Dendritic cell treated with granulocyte-macrophage colony-stimulating factor and Interleukin-4, amounts not matched to agents 40 ng/mL and 50 ng/mL, for 4 days (primary cell): ENCODE data around the gene MYH13.
"Not testable (repeated sequence)": the region's sequence is repeated elsewhere in the genome, so short reads cannot be mapped to it uniquely, and the experiment has no call there.

Experiments used
- H3K27ac Mint-ChIP-seq: one replicate; pipeline ENCODE4 v1.8.0; 2022; ENCODE audit warnings: mild to moderate bottlenecking, mixed read lengths
- H3K27me3 Mint-ChIP-seq: one replicate; pipeline ENCODE4 v1.8.0; 2022; ENCODE audit warnings: mild to moderate bottlenecking, mixed read lengths
- H3K36me3 Mint-ChIP-seq: one replicate; pipeline ENCODE4 v1.8.0; 2022; ENCODE audit warnings: low read depth, mixed read lengths
- H3K4me1 Mint-ChIP-seq: one replicate; pipeline ENCODE4 v1.8.0; 2022; ENCODE audit warnings: low read depth, mixed read lengths
- H3K4me3 Mint-ChIP-seq: one replicate; pipeline ENCODE4 v1.8.0; 2022; ENCODE audit warnings: mild to moderate bottlenecking, moderate library complexity, mixed read lengths
- H3K9me3 Mint-ChIP-seq: one replicate; pipeline ENCODE4 v1.8.0; 2022; ENCODE audit warnings: mixed read lengths
- intact Hi-C: fragments of 100-400 bp; cut with micrococcal nuclease; formaldehyde crosslinking; loops from one replicate; pipeline ENCODE4 v1.15.0; 2022

MYH13 gene

DNA sequence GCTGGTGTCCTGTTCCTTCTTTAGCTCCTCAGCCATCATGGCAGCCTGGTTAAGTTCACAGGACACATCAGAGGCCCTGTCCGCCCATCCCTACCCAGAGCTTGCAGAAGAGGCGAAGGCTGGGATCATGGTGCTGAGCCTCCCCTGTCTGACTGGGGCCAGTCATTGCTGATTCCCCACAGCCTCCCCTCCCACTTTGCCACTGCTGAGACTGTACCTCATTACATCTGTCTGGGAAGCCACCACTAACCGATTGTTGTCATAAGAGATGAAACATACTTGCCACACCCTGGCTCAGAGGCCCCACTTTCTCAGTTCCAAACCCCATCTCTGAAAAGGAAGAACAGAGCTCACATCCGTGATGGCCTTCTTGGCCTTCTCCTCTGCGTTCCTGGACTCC, 66.2 kb downstream of the MYH13 start:
- Mint-ChIP-seq H3K4me3 (no peak overlapping the region), H3K36me3 (no peaks in the 10 kb centered on the region), H3K27me3 (peaks cover 12% of the 10 kb centered on the region), H3K27ac (no peak overlapping the region), H3K9me3 (no peaks in the 10 kb centered on the region), H3K4me1 (no peaks in the 10 kb centered on the region)
- intact Hi-C loops, result no loop called here

DNA sequence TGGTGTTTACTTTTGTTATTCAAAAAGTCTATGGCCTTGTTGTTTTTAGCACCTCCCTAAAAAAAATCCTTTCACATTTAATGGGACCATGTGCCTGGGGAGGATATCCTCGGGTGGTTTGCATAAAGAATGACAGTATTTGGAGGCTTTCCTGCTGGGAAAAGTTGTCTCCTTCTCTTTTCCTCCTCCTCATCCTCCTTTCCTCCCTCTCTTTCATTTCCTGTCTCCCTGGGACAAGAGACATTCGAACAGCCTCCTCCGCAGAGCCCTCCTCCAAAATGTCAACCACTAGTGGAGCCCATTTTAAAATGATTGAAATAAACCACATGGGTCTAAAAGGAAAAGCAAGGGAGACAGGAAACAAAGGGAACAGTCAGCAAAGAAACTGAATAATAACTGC, 67.4 kb downstream of the MYH13 start:
- intact Hi-C loops, result no loop called here
- Mint-ChIP-seq H3K9me3 (no peaks in the 10 kb centered on the region), H3K36me3 (no peaks in the 10 kb centered on the region), H3K4me3 (no peak overlapping the region), H3K4me1 (no peaks in the 10 kb centered on the region), H3K27me3 (peaks cover 11% of the 10 kb centered on the region), H3K27ac (no peak overlapping the region)

DNA sequence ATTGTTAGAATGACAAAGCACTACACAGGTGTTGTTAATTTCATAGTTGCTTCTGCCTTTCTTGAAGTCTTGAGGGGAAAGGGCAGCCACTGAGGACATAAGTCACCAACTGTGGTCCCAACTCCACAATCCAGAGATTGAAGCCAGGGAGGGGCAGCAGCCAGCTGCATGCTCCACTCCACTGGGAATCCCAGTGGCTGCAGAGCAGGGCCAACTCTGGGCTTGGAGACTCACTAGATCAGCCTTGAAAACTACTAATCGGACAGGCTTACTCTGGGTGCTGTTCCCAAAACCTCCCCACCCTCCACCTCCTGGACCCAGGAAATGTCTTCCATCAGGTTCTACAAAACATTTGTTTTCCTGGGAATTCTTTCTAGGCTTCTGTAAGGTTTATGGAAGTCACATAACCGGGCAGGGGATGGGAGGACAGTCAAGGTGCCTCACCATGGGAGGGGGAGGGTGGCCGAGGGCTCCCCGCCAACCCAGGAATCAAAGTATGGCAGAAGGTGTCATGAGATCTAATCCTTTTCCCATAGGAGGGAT, 68.0 kb downstream of the MYH13 start:
- H3K27me3 Mint-ChIP-seq, result peaks cover 11% of the 10 kb centered on the region
- H3K36me3 Mint-ChIP-seq, result no peaks in the 10 kb centered on the region
- no peaks in the 10 kb centered on the region for H3K9me3 Mint-ChIP-seq
- no peak overlapping the region for H3K4me3 Mint-ChIP-seq
- H3K4me1 Mint-ChIP-seq, result no peaks in the 10 kb centered on the region
- intact Hi-C loops, result no loop called here
- H3K27ac Mint-ChIP-seq, result no peak overlapping the region

DNA sequence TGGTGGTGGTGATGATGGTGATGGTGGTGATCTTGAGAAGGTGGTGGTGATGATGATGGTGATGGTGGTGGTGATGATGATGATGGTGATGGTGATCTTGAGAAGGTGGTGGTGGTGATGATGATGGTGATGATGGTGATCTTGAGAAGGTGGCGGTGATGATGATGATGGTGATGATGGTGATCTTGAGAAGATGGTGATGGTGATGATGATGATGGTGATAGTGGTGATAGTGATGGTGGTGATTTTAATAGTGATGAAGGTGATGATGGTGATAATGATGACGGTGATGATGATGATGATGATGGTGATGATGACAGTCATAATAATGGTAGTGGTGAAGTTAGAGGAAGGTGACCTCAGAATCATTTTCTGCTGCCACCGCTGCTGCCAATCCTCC, 75.1 kb downstream of the MYH13 start:
- no peak overlapping the region for H3K4me3 Mint-ChIP-seq
- intact Hi-C loops, result no loop called here
- no peak overlapping the region for H3K27ac Mint-ChIP-seq
- peaks cover 2% of the 10 kb centered on the region for H3K4me1 Mint-ChIP-seq
- no peaks in the 10 kb centered on the region for H3K36me3 Mint-ChIP-seq
- H3K27me3 Mint-ChIP-seq, result peaks cover 7% of the 10 kb centered on the region
- H3K9me3 Mint-ChIP-seq, result no peaks in the 10 kb centered on the region

DNA sequence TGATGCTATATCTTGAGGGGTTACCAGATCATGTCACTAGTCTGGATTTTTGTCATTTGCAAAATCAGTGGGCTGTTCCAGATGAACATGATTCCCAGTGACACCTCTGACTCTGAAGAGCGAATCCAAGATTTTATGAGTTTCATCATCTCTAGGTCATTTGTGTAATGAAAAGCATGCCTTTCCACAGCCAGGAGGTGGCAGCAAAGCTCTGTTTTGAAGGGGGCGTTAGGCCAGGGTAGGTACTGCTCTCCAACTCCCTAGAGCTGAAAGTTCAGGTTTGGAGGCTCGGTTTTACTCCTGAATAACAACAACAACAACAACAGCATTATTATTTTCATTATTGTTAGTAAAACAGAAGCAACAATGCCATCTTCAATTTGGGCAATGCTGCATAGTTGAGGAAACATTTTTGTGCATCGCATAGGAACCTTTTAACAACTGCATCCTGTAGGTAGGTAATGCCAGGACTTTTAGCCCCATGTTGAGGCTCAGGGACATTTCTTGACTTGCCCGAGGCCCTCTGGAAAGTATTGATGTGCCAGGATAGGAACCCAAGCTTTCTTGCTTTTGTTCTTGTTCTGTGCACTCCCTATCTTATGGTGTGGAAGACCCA, 77.0 kb downstream of the MYH13 start:
- Mint-ChIP-seq H3K27me3 (peaks cover 13% of the 10 kb centered on the region), H3K36me3 (no peaks in the 10 kb centered on the region), H3K4me3 (no peak overlapping the region), H3K27ac (no peak overlapping the region), H3K9me3 (no peaks in the 10 kb centered on the region), H3K4me1 (peaks cover 12% of the 10 kb centered on the region)
- intact Hi-C loops, result loop anchor here (2.0 kb wide), 2 partner anchors 53 to 319 kb away; no protein-coding TSS in a partner anchor

DNA sequence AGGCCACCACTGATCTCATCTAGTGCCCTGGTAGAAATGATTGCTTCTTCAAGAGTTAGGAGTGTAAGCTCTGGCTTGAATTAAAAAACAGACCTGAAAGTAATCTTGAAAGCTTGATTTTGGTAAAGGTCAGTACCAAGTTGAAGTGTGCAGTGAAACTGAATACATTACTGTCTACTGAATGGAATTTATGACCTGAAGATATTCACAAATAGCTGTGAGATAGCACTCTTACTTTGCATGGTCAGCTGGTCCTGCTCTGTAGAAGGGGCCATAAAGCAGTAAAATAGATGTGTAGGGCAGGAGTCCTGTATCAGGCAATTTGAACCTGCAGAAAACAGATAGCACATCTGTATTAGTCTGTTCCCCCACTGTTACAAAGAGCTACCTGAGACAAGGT, 78.6 kb downstream of the MYH13 start:
- intact Hi-C loops, result loop anchor here (2.0 kb wide), 2 partner anchors 55 to 321 kb away; no protein-coding TSS in a partner anchor
- peaks cover 12% of the 10 kb centered on the region for H3K4me1 Mint-ChIP-seq
- H3K27me3 Mint-ChIP-seq, result peaks cover 27% of the 10 kb centered on the region
- no peaks in the 10 kb centered on the region for H3K9me3 Mint-ChIP-seq
- no peaks in the 10 kb centered on the region for H3K36me3 Mint-ChIP-seq
- no peak overlapping the region for H3K27ac Mint-ChIP-seq
- H3K4me3 Mint-ChIP-seq, result no peak overlapping the region

DNA sequence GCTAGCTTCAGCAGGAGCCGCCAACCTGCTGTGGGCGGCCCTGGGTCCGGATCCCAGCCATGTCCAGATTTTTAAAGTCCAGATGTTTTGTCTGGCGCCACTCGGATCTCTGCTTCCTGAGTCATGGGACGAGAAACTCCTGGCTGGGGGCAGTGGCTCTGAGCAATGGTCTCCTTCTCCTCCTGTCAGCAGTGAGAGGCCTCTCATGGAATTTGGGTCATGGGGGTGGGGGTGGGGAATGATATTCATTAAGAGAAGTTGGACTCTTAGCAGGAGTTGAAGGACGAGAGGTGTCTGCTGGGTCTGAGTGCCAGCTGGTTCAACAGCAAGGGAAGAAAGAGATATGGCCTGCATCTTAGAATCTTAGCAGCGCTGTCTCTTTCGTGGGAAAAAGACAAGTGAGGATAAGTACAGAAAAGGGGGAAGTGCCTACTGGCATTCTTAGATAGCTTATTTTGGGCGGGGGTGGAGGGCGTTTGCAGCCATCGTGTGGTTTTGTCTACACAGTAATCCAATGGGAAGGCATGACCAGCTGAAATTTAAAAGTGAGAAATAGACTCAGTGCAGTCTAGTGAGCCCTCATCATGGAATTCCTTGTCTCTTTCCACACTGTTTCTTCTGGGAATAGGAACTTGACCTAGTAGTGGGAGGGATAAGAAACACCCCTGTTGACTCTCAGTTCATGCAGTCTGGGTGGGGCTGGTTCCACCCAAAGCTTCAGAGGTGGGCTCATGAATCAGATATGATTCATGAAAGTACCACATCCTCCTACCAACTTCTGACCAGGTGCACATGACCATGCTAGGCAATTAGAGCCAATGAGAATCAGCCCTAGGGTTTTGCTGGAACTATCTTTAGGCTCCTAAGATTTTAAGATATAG, 80.5 kb downstream of the MYH13 start:
- Mint-ChIP-seq H3K36me3 (no peaks in the 10 kb centered on the region), H3K4me3 (no peak overlapping the region), H3K27me3 (peaks cover 41% of the 10 kb centered on the region), H3K4me1 (peaks cover 12% of the 10 kb centered on the region), H3K27ac (no peak overlapping the region), H3K9me3 (no peaks in the 10 kb centered on the region)
- intact Hi-C loops, result no loop called here

DNA sequence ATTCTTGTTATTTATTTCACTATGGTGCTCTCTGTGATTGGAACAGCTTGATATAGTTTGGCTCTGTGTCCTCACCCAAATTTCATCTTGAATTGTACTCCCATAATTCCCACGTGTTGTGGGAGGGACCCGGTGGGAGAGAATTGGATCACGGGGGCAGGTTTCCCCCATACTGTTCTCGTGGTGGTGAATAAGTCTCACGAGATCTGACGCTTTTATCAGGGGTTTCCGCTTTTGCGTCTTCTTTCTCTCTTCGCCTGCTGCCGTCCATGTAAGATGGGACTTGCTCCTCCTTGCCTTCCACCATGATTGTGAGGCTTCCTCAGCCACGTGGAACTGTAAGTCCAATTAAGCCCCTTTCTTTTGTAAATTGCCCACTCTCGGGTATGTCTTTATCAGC, 81.2 kb downstream of the MYH13 start:
- intact Hi-C loops, H3K4me3 Mint-ChIP-seq, H3K27ac Mint-ChIP-seq, H3K36me3 Mint-ChIP-seq, H3K9me3 Mint-ChIP-seq: not testable (repeated sequence)
- Mint-ChIP-seq H3K27me3 (peaks cover 41% of the 10 kb centered on the region), H3K4me1 (peaks cover 12% of the 10 kb centered on the region)

DNA sequence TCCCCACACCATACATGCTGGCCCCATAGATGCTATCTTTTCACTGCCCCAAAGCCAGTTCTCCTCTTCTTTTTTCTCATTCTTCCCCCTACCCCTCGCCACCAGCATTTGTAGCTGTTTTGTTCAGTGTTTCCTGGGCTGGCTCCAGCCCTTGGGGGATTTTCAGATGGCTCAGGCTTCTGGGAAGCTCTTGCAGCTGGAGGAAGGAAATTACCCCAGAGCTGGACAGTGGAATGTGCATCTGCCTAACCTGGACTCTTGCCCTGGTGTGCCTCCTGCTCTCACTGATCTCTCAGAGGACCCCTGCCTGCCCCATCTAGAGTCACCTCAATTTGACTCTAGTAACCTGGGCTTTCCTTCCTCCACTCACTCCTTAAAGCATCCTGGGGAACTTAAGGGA, 82.8 kb downstream of the MYH13 start:
- peaks cover 17% of the 10 kb centered on the region for H3K4me1 Mint-ChIP-seq
- H3K27me3 Mint-ChIP-seq, result peaks cover 51% of the 10 kb centered on the region
- no peaks in the 10 kb centered on the region for H3K36me3 Mint-ChIP-seq
- intact Hi-C loops, result no loop called here
- no peak overlapping the region for H3K27ac Mint-ChIP-seq
- no peak overlapping the region for H3K4me3 Mint-ChIP-seq
- H3K9me3 Mint-ChIP-seq, result no peaks in the 10 kb centered on the region

DNA sequence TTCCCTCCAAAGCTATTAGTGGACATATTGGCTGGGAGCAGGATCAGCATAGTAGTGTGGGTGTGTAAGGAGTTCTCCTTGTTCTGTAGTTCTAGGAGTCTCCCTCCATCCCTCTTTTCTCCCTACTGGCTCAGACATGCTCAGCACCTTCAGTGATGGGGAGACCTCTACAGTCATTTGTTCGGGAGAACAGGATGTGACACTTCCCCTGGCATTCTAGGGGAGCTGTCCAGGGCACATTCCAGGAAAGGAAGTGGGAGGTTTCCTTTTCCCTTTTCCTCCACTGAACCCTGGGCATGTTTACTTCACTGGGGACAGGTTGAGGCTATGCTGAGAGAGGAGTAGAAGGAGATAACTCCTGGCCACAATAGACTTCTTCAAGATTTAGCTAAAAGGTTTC, 86.5 kb downstream of the MYH13 start:
- H3K9me3 Mint-ChIP-seq, result no peaks in the 10 kb centered on the region
- intact Hi-C loops, result no loop called here

DNA sequence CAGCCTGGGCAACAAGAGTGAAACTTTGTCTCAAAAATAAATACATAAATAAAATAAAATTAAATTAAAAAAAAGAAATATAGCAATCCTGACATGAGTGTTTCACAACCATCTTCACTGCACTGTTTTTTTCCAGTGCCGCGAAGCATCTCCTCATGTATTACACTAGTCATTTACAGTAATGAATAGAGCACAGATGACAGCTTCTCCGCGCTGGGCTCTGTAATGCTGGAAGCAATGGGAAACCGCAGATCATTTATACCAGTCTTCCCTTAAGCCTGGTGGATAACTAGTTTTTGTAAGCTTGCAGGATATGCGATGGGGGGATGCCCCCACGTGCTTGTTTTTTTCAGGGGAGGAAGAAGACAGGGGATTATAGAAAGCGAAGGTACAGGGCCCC, 86.9 kb downstream of the MYH13 start:
- Mint-ChIP-seq H3K4me1 (peaks cover 5% of the 10 kb centered on the region), H3K27me3 (peaks cover 46% of the 10 kb centered on the region), H3K36me3 (no peaks in the 10 kb centered on the region), H3K9me3 (no peaks in the 10 kb centered on the region), H3K27ac (no peak overlapping the region), H3K4me3 (no peak overlapping the region)
- intact Hi-C loops, result no loop called here

More for the DNA sequence above, 86.5 kb downstream of the MYH13 start:
- Mint-ChIP-seq H3K4me3 (no peak overlapping the region), H3K4me1 (peaks cover 5% of the 10 kb centered on the region), H3K36me3 (no peaks in the 10 kb centered on the region), H3K27ac (no peak overlapping the region), H3K27me3 (peaks cover 47% of the 10 kb centered on the region)

DNA sequence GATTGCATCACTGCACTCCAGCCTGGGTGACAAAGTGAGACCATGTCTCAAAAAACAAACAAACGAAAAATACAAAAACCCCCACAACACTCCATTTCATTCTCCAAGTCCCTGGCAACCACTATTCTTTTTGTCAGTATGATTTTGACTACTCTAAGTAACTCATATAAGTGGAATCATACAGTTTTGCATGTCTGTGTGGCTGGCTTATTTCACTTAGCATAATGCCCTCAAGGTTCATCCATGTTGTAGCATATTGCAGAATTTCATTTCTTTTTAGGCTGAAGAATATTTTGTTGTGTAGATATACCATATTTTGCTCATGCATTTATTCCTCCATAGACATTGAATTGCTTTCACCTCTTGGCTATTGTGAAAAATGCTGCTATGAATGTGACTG, 92.7 kb downstream of the MYH13 start:
- Mint-ChIP-seq H3K4me3 (no peak overlapping the region), H3K9me3 (no peaks in the 10 kb centered on the region), H3K27me3 (peaks cover 14% of the 10 kb centered on the region), H3K36me3 (no peaks in the 10 kb centered on the region), H3K4me1 (no peaks in the 10 kb centered on the region), H3K27ac (no peak overlapping the region)
- intact Hi-C loops, result no loop called here

DNA sequence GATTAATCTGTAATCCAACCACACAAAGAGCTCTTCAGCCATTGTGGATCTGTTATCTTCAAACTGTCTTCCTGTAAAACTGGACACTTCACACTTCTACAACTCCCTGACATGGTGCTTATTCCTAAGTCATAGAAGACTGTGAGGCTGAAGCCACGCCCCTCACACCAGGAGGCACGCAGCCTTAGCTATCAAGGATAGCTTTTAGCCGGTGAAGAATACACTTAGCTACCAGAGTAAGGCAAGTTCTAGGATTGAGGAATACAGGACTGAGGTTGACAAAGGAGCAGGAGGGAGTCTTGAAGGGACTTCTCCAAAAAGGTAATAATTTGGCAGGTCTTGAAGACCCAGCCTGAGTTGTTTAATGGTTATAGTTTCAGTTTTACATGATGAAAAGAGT, 94.6 kb downstream of the MYH13 start:
- no peaks in the 10 kb centered on the region for H3K36me3 Mint-ChIP-seq
- intact Hi-C loops, result no loop called here
- H3K27ac Mint-ChIP-seq, result no peak overlapping the region
- peaks cover 14% of the 10 kb centered on the region for H3K27me3 Mint-ChIP-seq
- H3K9me3 Mint-ChIP-seq, result no peaks in the 10 kb centered on the region
- H3K4me3 Mint-ChIP-seq, result no peak overlapping the region
- H3K4me1 Mint-ChIP-seq, result no peaks in the 10 kb centered on the region

DNA sequence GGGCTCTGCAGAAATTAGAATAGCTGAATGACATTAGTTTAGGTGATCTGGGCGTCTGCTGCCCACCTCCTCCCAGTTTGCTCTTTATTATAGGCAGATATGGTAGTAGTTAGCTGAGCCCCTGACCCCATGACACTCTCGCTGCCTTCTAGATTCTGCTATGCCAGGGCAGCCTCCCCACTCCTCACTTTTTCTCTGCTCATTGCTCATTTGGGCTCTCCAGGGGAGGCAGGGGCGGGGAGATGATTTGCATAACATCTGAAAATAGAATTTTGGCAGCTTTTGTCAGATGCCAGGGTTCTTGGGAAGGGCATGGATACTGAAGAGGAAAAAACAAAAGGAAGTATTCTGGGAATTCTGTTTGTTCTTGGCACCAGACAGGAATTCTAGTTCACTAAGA, 96.4 kb downstream of the MYH13 start:
- peaks cover 6% of the 10 kb centered on the region for H3K4me1 Mint-ChIP-seq
- H3K36me3 Mint-ChIP-seq, result no peaks in the 10 kb centered on the region
- H3K27ac Mint-ChIP-seq, result no peak overlapping the region
- H3K27me3 Mint-ChIP-seq, result peaks cover 11% of the 10 kb centered on the region
- H3K4me3 Mint-ChIP-seq, result no peak overlapping the region
- intact Hi-C loops, result no loop called here
- peaks cover 5% of the 10 kb centered on the region for H3K9me3 Mint-ChIP-seq
